HG02840 (cell line): ENCODE data around the gene MSI2.

Experiments
- ATAC-seq: cut with Tn5 transposase; IDR thresholded peaks from one replicate; pipeline ENCODE4 v1.9.1; 2021; ENCODE audit warnings: mild to moderate bottlenecking, moderate library complexity, moderate number of reproducible peaks; ENCODE audit not compliant: unreplicated experiment, low FRiP score

MSI2 gene

GRCh38 chr17:57513569-57513968, 257.2 kb downstream of the MSI2 start:
- ATAC-seq: no peak

GRCh38 chr17:57514614-57515013, 258.3 kb downstream of the MSI2 start:
- ATAC-seq: no peak

- no peak for ATAC-seq
Observed at GRCh38 chr17:57515662-57516211, 259.4 kb downstream of the MSI2 start.

GRCh38 chr17:57516290-57517230, 260.2 kb downstream of the MSI2 start:
- no peak for ATAC-seq

- no peak for ATAC-seq
Observed at GRCh38 chr17:57517273-57517631, 260.9 kb downstream of the MSI2 start.

- ATAC-seq: no peak
Observed at GRCh38 chr17:57517632-57518456, 261.5 kb downstream of the MSI2 start.

GRCh38 chr17:57518587-57519581, 262.6 kb downstream of the MSI2 start:
- ATAC-seq: no peak

GRCh38 chr17:57519800-57520199, 263.5 kb downstream of the MSI2 start:
- ATAC-seq: no peak

GRCh38 chr17:57521606-57522005, 265.3 kb downstream of the MSI2 start:
- ATAC-seq: no peak

GRCh38 chr17:57522042-57523005, 266.0 kb downstream of the MSI2 start:
- no peak for ATAC-seq

GRCh38 chr17:57523926-57524632, 267.8 kb downstream of the MSI2 start:
- no peak for ATAC-seq

- ATAC-seq: no peak
Observed at GRCh38 chr17:57524839-57525568, 268.7 kb downstream of the MSI2 start.

- no peak for ATAC-seq
Observed at GRCh38 chr17:57527221-57528057, 271.1 kb downstream of the MSI2 start.

- ATAC-seq: no peak
Observed at GRCh38 chr17:57528058-57528451, 271.7 kb downstream of the MSI2 start.

GRCh38 chr17:57530026-57530425, 273.7 kb downstream of the MSI2 start:
- ATAC-seq: no peak

GRCh38 chr17:57530508-57530907, 274.2 kb downstream of the MSI2 start:
- ATAC-seq: no peak

GRCh38 chr17:57531078-57531477, 274.8 kb downstream of the MSI2 start:
- no peak for ATAC-seq
